ENCODE data around the gene LRP5.

Gene LRP5

GRCh38 chr11:68287419-68287818, 25.0 kb upstream of the LRP5 start:
- TF ChIP-seq, protein P1, sequence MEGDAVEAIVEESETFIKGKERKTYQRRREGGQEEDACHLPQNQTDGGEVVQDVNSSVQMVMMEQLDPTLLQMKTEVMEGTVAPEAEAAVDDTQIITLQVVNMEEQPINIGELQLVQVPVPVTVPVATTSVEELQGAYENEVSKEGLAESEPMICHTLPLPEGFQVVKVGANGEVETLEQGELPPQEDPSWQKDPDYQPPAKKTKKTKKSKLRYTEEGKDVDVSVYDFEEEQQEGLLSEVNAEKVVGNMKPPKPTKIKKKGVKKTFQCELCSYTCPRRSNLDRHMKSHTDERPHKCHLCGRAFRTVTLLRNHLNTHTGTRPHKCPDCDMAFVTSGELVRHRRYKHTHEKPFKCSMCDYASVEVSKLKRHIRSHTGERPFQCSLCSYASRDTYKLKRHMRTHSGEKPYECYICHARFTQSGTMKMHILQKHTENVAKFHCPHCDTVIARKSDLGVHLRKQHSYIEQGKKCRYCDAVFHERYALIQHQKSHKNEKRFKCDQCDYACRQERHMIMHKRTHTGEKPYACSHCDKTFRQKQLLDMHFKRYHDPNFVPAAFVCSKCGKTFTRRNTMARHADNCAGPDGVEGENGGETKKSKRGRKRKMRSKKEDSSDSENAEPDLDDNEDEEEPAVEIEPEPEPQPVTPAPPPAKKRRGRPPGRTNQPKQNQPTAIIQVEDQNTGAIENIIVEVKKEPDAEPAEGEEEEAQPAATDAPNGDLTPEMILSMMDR (IDR thresholded peaks at IDR 0.05; ENCODE audit: borderline replicate concordance, insufficient read depth, low read depth, low read length): no peak

GRCh38 chr11:68289456-68289855, 22.9 kb upstream of the LRP5 start:
- TF ChIP-seq, protein P1 (IDR thresholded peaks at IDR 0.05; ENCODE audit: borderline replicate concordance, insufficient read depth, low read depth, low read length): no peak

More at GRCh38 chr11:68287419-68287818, 25.0 kb upstream of the LRP5 start:
- H3K4me3 ChIP-seq (ENCODE audit: low read depth, low read length): no peak overlapping the region

DNA sequence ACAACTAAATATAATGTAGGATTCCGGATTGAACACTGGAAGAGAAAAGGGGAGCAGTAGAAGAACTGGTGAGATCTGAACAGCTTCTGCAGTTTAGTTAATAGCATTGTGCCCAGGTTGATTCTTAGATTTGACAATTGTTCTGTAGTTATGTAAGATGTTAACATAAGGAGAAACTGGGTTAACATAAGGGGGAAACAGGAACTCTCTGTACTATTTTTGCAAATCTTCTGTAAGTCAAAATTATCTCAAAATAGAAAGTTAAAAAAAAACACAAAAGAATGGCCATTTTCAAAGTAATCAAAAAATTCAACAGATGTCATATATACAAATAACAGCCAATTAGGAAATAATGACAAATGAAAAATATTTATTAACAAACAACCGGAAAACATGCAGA, 18.7 kb upstream of the LRP5 start:
- H3K4me3 ChIP-seq (ENCODE audit: low read depth, low read length): no peak overlapping the region
- TF ChIP-seq, protein P1 (IDR thresholded peaks at IDR 0.05; ENCODE audit: borderline replicate concordance, insufficient read depth, low read depth, low read length): no peak

More at GRCh38 chr11:68289456-68289855, 22.9 kb upstream of the LRP5 start:
- H3K4me3 ChIP-seq (ENCODE audit: low read depth, low read length): no peak overlapping the region

GRCh38 chr11:68295271-68295670, 17.1 kb upstream of the LRP5 start:
- no peak overlapping the region for H3K4me3 ChIP-seq (ENCODE audit: low read depth, low read length)
- TF ChIP-seq, protein P1 (IDR thresholded peaks at IDR 0.05; ENCODE audit: borderline replicate concordance, insufficient read depth, low read depth, low read length): no peak

GRCh38 chr11:68295940-68296339, 16.5 kb upstream of the LRP5 start:
- no peak overlapping the region for H3K4me3 ChIP-seq (ENCODE audit: low read depth, low read length)
- TF ChIP-seq, protein P1 (IDR thresholded peaks at IDR 0.05; ENCODE audit: borderline replicate concordance, insufficient read depth, low read depth, low read length): no peak

- no peak overlapping the region for H3K4me3 ChIP-seq (ENCODE audit: low read depth, low read length)
- TF ChIP-seq, protein P1 (IDR thresholded peaks at IDR 0.05; ENCODE audit: borderline replicate concordance, insufficient read depth, low read depth, low read length): no peak
Observed at GRCh38 chr11:68296344-68297051, 15.9 kb upstream of the LRP5 start.

GRCh38 chr11:68297052-68297378, 15.4 kb upstream of the LRP5 start:
- TF ChIP-seq, protein P1 (IDR thresholded peaks at IDR 0.05; ENCODE audit: borderline replicate concordance, insufficient read depth, low read depth, low read length): no peak
- H3K4me3 ChIP-seq (ENCODE audit: low read depth, low read length): no peak overlapping the region
